Naive thymus-derived CD4-positive, alpha-beta T cell (primary cell): ENCODE data around the gene EFL1. TPM values are rescaled to one million over a fixed set of nuclear protein-coding genes. Genes with fewer than 3 reads are reported as not detected.
"Not testable (repeated sequence)": the region's sequence is repeated elsewhere in the genome, so short reads cannot be mapped to it uniquely, and the experiment has no call there.

Source experiments
- ATAC-seq: fragments of 150-1000 bp; cut with Tn5 transposase; 2 replicates; pipeline ENCODE4 v1.10.0; 2021; ENCODE audit warnings: mild to moderate bottlenecking, moderate library complexity
- CTCF ChIA-PET: fragments of 350-600 bp; sonication (Branson Sonifier 250); formaldehyde crosslinking; loops from one replicate; lab custom pipeline; 2021; ENCODE audit warnings: antibody characterized with exemption; lab: Charles Lee
- POLR2A ChIA-PET: fragments of 350-600 bp; sonication (Branson Sonifier 250); formaldehyde crosslinking; loops from one replicate; lab custom pipeline; 2021; ENCODE audit warnings: antibody characterized with exemption, inconsistent platforms; lab: Charles Lee
- DNase-seq, 9 donors: peaks; one replicate each; pipeline versions ENCODE4 v3.0.0 to v3.0.0-alpha.2; 2020 to 2022; ENCODE audit warnings: mixed read lengths in 1 of 9
- H3K27ac ChIP-seq: one replicate; pipeline ENCODE4 v1.7.0; 2013; ENCODE audit warnings: mild to moderate bottlenecking, low read depth, low read length, moderate library complexity
- H3K27me3 ChIP-seq, 2 donors: one replicate each; pipeline ENCODE4 v1.7.0; 2013; ENCODE audit warnings: low read length in 2 of 2, mild to moderate bottlenecking in 2 of 2, moderate library complexity in 2 of 2; ENCODE audit not compliant: control insufficient read depth in 2 of 2, insufficient read depth in 2 of 2
- H3K36me3 ChIP-seq, 3 experiments: 1 replicate in 2 of 3; 2 replicates in 1 of 3; pipeline ENCODE4 v1.7.0; 2013; ENCODE audit warnings: low read length in 3 of 3, mild to moderate bottlenecking in 3 of 3, moderate library complexity in 1 of 3; ENCODE audit not compliant: insufficient read depth in 3 of 3, control insufficient read depth in 2 of 3
- H3K4me1 ChIP-seq, 2 donors: one replicate each; pipeline ENCODE4 v1.7.0; 2013; ENCODE audit warnings: low read length in 2 of 2, mild to moderate bottlenecking in 2 of 2, moderate library complexity in 1 of 2; ENCODE audit not compliant: control insufficient read depth in 2 of 2, insufficient read depth in 2 of 2
- H3K4me3 ChIP-seq: 2 replicates; pipeline ENCODE4 v1.7.0; 2013; ENCODE audit warnings: mild to moderate bottlenecking, low read length
- H3K9me3 ChIP-seq, 3 experiments: 1 replicate in 2 of 3; 2 replicates in 1 of 3; pipeline ENCODE4 v1.7.0; 2013; ENCODE audit warnings: low read length in 3 of 3; ENCODE audit not compliant: control insufficient read depth in 2 of 3
- H3K27ac Mint-ChIP-seq, 9 donors: one replicate each; pipeline ENCODE4 v1.8.0; 2020 to 2022; ENCODE audit warnings: mixed read lengths in 9 of 9, mild to moderate bottlenecking in 8 of 9, moderate library complexity in 5 of 9, inconsistent platforms in 2 of 9
- H3K27me3 Mint-ChIP-seq, 5 donors: one replicate each; pipeline ENCODE4 v1.8.0; 2021 to 2022; ENCODE audit warnings: mixed read lengths in 5 of 5, mild to moderate bottlenecking in 1 of 5
- H3K36me3 Mint-ChIP-seq, 5 donors: one replicate each; pipeline ENCODE4 v1.8.0; 2020 to 2022; ENCODE audit warnings: mixed read lengths in 5 of 5, mild to moderate bottlenecking in 3 of 5, inconsistent platforms in 1 of 5
- H3K4me1 Mint-ChIP-seq, 7 donors: one replicate each; pipeline ENCODE4 v1.8.0; 2020 to 2022; ENCODE audit warnings: mixed read lengths in 7 of 7, mild to moderate bottlenecking in 3 of 7, inconsistent platforms in 1 of 7
- H3K4me3 Mint-ChIP-seq, 10 donors: one replicate each; pipeline ENCODE4 v1.8.0; 2020 to 2022; ENCODE audit warnings: mild to moderate bottlenecking in 10 of 10, mixed read lengths in 10 of 10, moderate library complexity in 6 of 10, inconsistent platforms in 2 of 10
- H3K9me3 Mint-ChIP-seq, 11 donors: one replicate each; pipeline ENCODE4 v1.8.0; 2020 to 2022; ENCODE audit warnings: mixed read lengths in 11 of 11, mild to moderate bottlenecking in 4 of 11, inconsistent platforms in 1 of 11, moderate library complexity in 1 of 11
- intact Hi-C, 2 donors: fragments of 100-400 bp; cut with micrococcal nuclease; formaldehyde crosslinking; loops; one replicate each; pipeline ENCODE4 v1.15.1; 2023
- polyA plus RNA-seq, 2 donors: library from polyadenylated mRNA; unstranded; fragments of 300-500 nt; fragmentation: Illumina TruSeq; gene quantifications; one replicate each; pipeline ENCODE4 v1.2.3, GENCODE V29; 2021
- total RNA-seq, 6 experiments: library from RNA in 5 of 6; stranded (reverse) in 5 of 6; gene quantifications; 1 replicate in 5 of 6; 2 replicates in 1 of 6; pipeline ENCODE4 v1.2.3 and lab custom pipeline; 2021 to 2026

EFL1 gene
- total and polyA plus RNA-seq, 7 experiments from 2014 or later: 9.9 to 27.5 (median 16.6) TPM

GRCh38 chr15:82228750-82229149, 33.8 kb downstream of the EFL1 start:
- Histone ChIP-seq H3K4me1 (no peaks in the 10 kb centered on the region), H3K9me3 (no peaks in the 10 kb centered on the region), H3K27ac (no peak overlapping the region), H3K27me3 (no peaks in the 10 kb centered on the region), H3K4me3 (no peak overlapping the region), H3K36me3 (peaks cover 0 to 27% (median 11%) of the 10 kb centered on the region in 3 experiments)
- no peaks in the 10 kb centered on the region for H3K9me3 Mint-ChIP-seq
- no peak for DNase-seq
- CTCF ChIA-PET: no interaction called here
- no peak overlapping the region for H3K4me3 Mint-ChIP-seq
- POLR2A ChIA-PET: no interaction called here
- H3K27me3 Mint-ChIP-seq: no peaks in the 10 kb centered on the region
- no peak for ATAC-seq
- intact Hi-C loops: no loop called here
- peaks cover 0 to 8% (median 4%) of the 10 kb centered on the region in 7 donors for H3K4me1 Mint-ChIP-seq
- H3K36me3 Mint-ChIP-seq: peaks cover 17 to 51% (median 31%) of the 10 kb centered on the region in 5 donors
- peak overlapping the region in 1 of 9 donors; percentile 62 for H3K27ac Mint-ChIP-seq

DNA sequence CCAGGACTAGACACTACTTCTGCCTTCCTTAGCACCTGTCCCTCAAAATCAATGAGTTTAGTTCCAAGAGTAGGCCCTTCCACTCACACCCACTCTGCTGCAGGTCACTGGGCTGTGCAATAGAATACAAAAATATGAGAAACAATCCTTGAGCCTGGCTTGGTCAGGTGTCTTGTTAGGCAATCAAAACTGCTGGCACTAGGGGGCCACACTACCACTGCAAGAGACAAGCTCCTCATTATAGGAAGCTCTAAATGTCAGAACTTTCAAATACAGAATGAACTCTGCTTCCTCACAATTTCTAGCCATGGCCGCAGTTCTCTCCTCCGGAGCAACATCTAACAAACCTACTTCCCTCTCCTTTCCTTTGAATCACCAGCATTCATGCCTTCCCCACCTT, 41.0 kb downstream of the EFL1 start:
- H3K4me1 ChIP-seq, ATAC-seq, H3K4me1 Mint-ChIP-seq, H3K27me3 ChIP-seq, intact Hi-C loops, H3K27ac ChIP-seq, CTCF ChIA-PET, POLR2A ChIA-PET, H3K4me3 Mint-ChIP-seq, H3K4me3 ChIP-seq, H3K9me3 ChIP-seq, H3K27me3 Mint-ChIP-seq, H3K9me3 Mint-ChIP-seq: not testable (repeated sequence)
- DNase-seq: peak in 5 of 9 donors; percentile 12 to 29 (median 22)
- peaks cover 11 to 49% (median 23%) of the 10 kb centered on the region in 5 donors for H3K36me3 Mint-ChIP-seq
- peak overlapping the region in 1 of 9 donors; percentile 37 for H3K27ac Mint-ChIP-seq
- H3K36me3 ChIP-seq: peaks cover 0 to 10% (median 2%) of the 10 kb centered on the region in 3 experiments

DNA sequence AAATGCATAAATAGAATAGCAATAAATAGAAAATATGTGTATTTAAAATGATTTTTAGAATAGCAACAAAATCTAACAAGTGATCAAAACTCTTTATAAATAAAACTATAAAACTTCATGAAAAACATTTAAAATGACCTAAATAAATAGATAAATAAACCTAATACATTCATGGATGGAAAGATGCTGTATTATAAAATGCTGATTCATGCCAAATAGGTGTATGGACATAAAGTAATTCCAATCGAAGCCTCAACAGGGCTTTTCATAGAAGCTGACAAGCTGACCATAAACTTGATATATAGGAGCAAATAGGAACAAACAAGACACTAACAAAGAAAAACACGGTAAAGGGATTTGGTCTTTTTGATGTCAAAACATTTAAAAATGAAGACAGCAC, 46.4 kb downstream of the EFL1 start:
- peaks cover 13 to 66% (median 34%) of the 10 kb centered on the region in 5 donors for H3K36me3 Mint-ChIP-seq
- POLR2A ChIA-PET: not testable (repeated sequence)

GRCh38 chr15:82212201-82212600, 50.3 kb downstream of the EFL1 start:
- POLR2A ChIA-PET, H3K9me3 Mint-ChIP-seq, intact Hi-C loops, H3K4me3 Mint-ChIP-seq, H3K4me1 Mint-ChIP-seq, H3K27me3 ChIP-seq, H3K4me3 ChIP-seq, DNase-seq, H3K27ac Mint-ChIP-seq, ATAC-seq, H3K9me3 ChIP-seq, H3K4me1 ChIP-seq, H3K27ac ChIP-seq, CTCF ChIA-PET, H3K27me3 Mint-ChIP-seq, H3K36me3 ChIP-seq: not testable (repeated sequence)
- peaks cover 0 to 57% (median 32%) of the 10 kb centered on the region in 5 donors for H3K36me3 Mint-ChIP-seq

More for the DNA sequence above, 46.4 kb downstream of the EFL1 start:
- DNase-seq, H3K9me3 Mint-ChIP-seq, ATAC-seq, H3K4me1 ChIP-seq, H3K4me1 Mint-ChIP-seq, intact Hi-C loops, H3K36me3 ChIP-seq, H3K27me3 ChIP-seq, H3K27ac Mint-ChIP-seq, H3K27ac ChIP-seq, H3K4me3 ChIP-seq, H3K4me3 Mint-ChIP-seq, CTCF ChIA-PET, H3K27me3 Mint-ChIP-seq, H3K9me3 ChIP-seq: not testable (repeated sequence)

DNA sequence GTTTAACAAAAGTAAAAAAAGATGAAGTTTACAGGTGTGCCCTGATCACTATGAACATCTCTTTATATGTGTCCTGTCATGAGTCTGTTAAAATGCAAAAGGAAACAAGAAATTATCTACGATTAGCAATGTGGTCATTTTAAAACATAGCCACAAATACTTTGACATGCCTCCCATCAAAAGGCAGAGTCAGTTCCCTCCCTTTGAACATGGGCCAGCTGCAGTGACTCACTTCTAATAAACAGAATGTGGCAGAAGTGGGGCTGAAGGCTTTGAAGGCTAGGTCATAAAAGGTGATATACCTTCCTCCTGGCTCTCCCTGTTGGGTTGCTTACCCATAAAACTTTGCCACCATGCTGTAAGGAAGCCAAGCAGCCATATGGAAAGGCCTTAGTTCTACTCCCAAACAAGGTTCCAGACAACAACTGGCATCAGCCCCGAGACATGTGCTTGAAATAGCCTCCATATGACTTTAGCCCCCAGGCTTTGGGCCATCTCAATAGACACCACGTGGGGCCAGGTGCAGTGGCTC, 52.4 kb downstream of the EFL1 start:
- CTCF ChIA-PET: not testable (repeated sequence)

DNA sequence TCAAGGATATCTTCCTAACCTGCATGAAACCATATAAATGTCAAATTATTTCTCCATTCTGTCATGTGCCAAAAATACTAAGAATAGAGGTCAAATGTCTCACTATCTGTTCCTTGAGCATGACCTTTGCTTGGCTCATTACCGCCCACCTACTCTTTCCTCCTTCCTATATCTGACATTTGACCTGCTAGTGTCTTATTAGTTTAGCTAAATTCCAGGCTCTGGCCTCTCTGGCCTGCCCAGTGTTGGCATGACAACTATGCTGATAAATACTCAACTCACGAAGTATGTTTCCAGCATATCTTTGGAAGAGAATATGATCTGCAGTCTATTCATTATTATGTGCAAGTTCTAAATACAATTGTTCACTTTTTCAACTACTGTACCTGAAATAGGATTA, 58.0 kb downstream of the EFL1 start:
- peaks cover 0 to 22% (median 11%) of the 10 kb centered on the region in 5 donors for H3K36me3 Mint-ChIP-seq
- POLR2A ChIA-PET, H3K36me3 ChIP-seq, H3K27me3 ChIP-seq, H3K27ac Mint-ChIP-seq, H3K4me3 ChIP-seq, DNase-seq, H3K9me3 Mint-ChIP-seq, H3K4me1 Mint-ChIP-seq, H3K27ac ChIP-seq, CTCF ChIA-PET, ATAC-seq, H3K27me3 Mint-ChIP-seq, H3K4me1 ChIP-seq, H3K9me3 ChIP-seq, H3K4me3 Mint-ChIP-seq, intact Hi-C loops: not testable (repeated sequence)

More for the DNA sequence above, 52.4 kb downstream of the EFL1 start:
- H3K36me3 ChIP-seq, H3K4me3 Mint-ChIP-seq, H3K27ac Mint-ChIP-seq, ATAC-seq, H3K9me3 ChIP-seq, H3K27me3 ChIP-seq, H3K4me3 ChIP-seq, DNase-seq, H3K4me1 ChIP-seq, H3K27me3 Mint-ChIP-seq, POLR2A ChIA-PET, H3K27ac ChIP-seq, intact Hi-C loops, H3K4me1 Mint-ChIP-seq, H3K9me3 Mint-ChIP-seq: not testable (repeated sequence)
- peaks cover 0 to 52% (median 19%) of the 10 kb centered on the region in 5 donors for H3K36me3 Mint-ChIP-seq
